GM23248 (cell line): ENCODE measurements around the gene HHIP.

Source experiments
- EZH2 ChIP-seq: fragments of 200-600 bp; sonication (generic); IDR thresholded peaks from 2 replicates; pipeline ENCODE4 v1.6.1; 2018; ENCODE audit warnings: antibody characterized with exemption, mild to moderate bottlenecking; ENCODE audit not compliant: insufficient read depth, poor library complexity, severe bottlenecking
- EZH2phosphoT487 ChIP-seq: fragments of 200-600 bp; sonication (generic); IDR thresholded peaks from 2 replicates; pipeline ENCODE4 v1.6.1; 2018; ENCODE audit warnings: antibody characterized with exemption, moderate library complexity, mild to moderate bottlenecking, low read depth; ENCODE audit not compliant: insufficient read depth

DNA sequence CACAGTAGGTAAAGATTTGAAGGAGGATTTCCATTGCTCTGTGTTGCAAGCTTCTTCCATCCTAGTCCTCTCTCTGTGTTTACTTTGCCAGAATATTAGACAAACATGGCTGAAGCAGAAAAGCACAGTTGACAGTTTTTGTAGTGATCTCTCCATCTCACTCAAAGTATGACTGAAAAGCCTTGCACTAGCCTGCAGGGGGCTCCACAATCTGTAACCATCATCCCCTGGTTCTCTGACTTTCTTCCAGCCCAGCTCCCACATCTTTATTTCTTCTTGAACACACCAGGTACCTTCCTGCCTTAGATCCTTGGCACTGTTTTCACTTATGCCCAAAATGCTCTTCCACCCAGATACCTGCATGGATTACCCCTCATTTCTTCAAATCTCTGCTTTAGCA, 34.1 kb upstream of the HHIP start:
- TF ChIP-seq EZH2 (no peak), EZH2phosphoT487 (no peak)
